ENCODE results near the gene ITGA7.
A peak's percentile ranks its signal among the peaks of the same experiment; 100 is the strongest.

ITGA7 gene

DNA sequence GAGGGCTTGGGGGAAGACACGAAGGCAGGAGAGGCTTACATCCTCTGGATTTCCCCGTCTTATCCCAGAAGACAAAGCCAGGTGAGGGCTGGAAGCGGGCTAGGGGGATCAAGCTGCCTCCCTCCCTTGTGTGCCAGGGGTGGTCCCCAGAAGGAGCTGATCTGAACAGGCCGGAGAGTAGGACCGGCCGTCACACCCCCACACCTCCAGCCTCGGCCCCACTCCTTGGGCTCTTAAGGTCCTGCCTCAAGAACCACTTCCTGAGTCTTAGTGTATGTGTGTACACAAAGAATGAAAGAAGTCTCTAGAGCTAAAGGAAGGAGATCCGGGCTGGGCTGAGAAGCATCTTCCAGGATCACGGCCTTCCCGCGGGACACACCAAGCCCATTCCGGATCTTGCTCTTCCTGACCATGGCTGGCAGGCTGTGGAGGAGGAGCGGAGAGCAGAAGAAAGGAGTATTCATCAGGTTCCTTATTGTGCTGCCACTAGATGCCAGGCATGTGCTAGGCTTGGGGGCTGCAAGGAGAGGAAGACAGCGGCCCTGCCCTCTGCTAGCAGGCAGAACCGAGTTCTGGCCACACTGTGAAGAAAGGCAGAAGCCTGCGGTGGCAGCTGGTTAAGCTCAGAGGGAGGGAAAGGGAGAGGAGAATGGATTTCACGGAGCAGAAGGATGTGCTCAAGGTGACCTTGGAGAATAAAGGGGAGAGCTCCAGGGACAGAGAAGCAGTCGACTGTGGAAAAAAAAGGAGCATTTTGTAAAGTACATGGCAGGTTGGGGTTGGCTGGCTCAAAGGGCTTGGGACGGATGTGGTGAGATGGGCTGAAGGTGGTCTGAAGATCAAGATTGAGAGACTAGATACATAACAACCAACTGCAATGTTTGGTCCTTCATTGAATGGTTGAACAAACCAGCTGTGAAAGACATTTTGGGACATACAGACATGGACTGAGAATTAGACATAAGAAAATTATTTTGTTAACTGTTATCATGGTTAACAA lies 22.4 kb upstream of the ITGA7 start:
- ChIA-PET POLR2A (interaction anchor here (0.7 to 2.2 kb wide), 13 partner anchors 8 to 374 kb away, joined by 3 to 39 read pairs (median 5); partner anchors contain the start of genes BLOC1S1, DNAJC14, GDF11 and ITGA7), CTCF (interaction anchor here (0.7 to 4.3 kb wide), 13 partner anchors 9 to 459 kb away, joined by 3 to 63 read pairs (median 5); partner anchors contain the start of genes BLOC1S1 and SMARCC2)
- TF ChIP-seq, protein P1, sequence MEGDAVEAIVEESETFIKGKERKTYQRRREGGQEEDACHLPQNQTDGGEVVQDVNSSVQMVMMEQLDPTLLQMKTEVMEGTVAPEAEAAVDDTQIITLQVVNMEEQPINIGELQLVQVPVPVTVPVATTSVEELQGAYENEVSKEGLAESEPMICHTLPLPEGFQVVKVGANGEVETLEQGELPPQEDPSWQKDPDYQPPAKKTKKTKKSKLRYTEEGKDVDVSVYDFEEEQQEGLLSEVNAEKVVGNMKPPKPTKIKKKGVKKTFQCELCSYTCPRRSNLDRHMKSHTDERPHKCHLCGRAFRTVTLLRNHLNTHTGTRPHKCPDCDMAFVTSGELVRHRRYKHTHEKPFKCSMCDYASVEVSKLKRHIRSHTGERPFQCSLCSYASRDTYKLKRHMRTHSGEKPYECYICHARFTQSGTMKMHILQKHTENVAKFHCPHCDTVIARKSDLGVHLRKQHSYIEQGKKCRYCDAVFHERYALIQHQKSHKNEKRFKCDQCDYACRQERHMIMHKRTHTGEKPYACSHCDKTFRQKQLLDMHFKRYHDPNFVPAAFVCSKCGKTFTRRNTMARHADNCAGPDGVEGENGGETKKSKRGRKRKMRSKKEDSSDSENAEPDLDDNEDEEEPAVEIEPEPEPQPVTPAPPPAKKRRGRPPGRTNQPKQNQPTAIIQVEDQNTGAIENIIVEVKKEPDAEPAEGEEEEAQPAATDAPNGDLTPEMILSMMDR (IDR thresholded peaks at IDR 0.05; ENCODE audit: insufficient read depth, low read length, missing control alignments) = peak; percentile 13
- no peak for DNase-seq (ENCODE audit: low read depth, low spot score)
- H3K4me3 ChIP-seq (ENCODE audit: low read depth, low read length) = peak overlapping the region; percentile 88

DNA sequence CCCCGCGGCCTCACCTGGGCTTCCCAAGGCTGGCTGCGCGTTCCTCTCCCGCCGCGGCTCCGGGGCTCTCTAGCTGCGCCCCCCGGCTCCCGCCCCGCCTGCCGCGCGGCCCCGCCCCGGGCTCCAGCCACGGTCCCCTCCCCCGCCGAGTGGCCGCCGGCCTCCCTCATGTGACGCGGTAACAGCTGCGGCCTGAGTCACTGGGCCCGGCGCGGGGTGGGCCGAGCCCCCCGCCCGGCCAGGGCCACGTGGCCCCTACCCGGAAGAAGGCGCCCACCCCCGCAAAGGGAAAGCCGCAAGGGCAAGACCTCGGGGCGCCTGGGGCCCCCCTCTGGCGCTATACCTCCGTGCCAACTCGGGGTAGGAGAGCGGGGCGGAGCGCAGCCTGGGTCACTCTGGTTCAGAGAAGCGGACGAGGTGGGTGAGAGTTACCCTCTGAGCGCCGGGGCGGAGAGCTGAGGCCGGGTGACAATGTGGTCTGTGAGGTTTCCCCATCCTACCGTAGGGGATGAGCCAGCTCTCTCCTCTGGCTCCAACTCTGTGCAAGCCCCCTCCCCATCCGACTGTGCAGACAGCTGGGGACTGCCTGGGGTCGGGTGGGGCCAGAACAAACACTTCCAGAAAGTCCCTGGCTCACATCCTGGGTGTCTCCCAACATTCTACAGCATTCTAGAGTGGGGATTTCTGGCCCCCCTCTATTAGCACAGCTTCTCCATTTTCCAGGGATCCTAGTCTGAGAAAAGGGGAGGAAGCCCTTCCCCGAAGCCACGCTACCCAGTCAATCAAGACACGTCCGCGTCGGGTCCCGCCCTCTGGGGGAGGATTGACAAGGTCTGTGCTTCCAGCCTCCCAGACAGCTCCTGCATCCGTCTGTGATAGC lies 21.5 kb upstream of the ITGA7 start, which contains the start of gene CD63:
TSS of gene CD63 (minus strand) at position 71 of the 880 bp plus-strand sequence. CDS start 668 bp downstream, outside the sequence.
- ChIA-PET POLR2A (interaction anchor here (0.6 to 2.2 kb wide), 13 partner anchors 9 to 792 kb away, joined by 3 to 39 read pairs (median 5); partner anchors contain the start of genes BLOC1S1, DNAJC14, GDF11 and ITGA7), CTCF (interaction anchor here (0.7 to 4.3 kb wide), 12 partner anchors 8 to 460 kb away, joined by 3 to 63 read pairs (median 5); partner anchors contain the start of genes BLOC1S1 and SMARCC2)
- TF ChIP-seq, protein P1 (IDR thresholded peaks at IDR 0.05; ENCODE audit: insufficient read depth, low read length, missing control alignments) = no peak
- peak within 1 kb of the TSS; percentile 88 for H3K4me3 ChIP-seq (ENCODE audit: low read depth, low read length)
- no peak for DNase-seq (ENCODE audit: low read depth, low spot score)

DNA sequence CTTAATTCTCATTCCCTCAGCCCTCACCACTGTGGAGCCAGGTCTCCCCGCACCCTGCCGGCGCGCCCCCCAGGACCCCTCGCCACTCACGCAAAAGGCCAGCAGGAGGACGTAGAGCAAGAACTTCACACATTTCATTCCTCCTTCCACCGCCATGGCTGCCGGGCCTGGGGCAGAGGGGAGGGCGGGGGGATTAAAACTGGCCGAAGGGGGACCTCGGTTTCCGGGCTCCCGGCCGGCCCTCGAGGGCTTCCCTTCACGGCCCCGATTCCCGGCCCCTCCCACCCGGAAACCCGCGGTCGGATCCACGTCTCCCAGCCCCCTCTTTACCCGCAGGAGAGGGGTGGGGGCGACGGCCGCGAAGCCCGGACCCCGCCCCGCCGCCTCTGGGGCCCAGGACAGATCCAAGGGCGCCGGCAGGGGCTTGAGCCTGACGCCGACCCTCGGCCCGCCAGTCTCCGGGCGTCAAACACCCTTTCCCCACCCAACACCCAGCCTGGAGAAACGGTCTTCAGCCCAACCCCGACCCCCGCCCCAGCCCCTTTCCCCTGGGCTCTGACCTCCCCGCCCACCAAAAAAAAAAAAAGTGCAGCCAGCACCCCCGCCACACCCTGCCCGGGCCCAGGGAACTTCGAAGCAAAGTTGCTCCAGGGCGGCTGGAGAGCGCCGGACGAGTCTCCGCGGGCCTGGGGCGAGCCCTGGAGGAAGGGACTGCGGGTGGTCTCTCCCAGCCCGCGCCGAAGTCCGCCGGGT lies 20.7 kb upstream of the ITGA7 start:
- peak overlapping the region; percentile 88 for H3K4me3 ChIP-seq (ENCODE audit: low read depth, low read length)
- POLR2A ChIA-PET = interaction anchor here (0.6 to 2.2 kb wide), 8 partner anchors 8 to 793 kb away, joined by 3 to 39 read pairs (median 12); partner anchors contain the start of genes BLOC1S1, GDF11, RAB5B and RBMS2
- DNase-seq (ENCODE audit: low read depth, low spot score) = no peak
- TF ChIP-seq, protein P1 (IDR thresholded peaks at IDR 0.05; ENCODE audit: insufficient read depth, low read length, missing control alignments) = no peak
- CTCF ChIA-PET = interaction anchor here (1.7 to 4.3 kb wide), 3 partner anchors 10 to 72 kb away, joined by 5 to 63 read pairs (median 14); no protein-coding TSS in a partner anchor

DNA sequence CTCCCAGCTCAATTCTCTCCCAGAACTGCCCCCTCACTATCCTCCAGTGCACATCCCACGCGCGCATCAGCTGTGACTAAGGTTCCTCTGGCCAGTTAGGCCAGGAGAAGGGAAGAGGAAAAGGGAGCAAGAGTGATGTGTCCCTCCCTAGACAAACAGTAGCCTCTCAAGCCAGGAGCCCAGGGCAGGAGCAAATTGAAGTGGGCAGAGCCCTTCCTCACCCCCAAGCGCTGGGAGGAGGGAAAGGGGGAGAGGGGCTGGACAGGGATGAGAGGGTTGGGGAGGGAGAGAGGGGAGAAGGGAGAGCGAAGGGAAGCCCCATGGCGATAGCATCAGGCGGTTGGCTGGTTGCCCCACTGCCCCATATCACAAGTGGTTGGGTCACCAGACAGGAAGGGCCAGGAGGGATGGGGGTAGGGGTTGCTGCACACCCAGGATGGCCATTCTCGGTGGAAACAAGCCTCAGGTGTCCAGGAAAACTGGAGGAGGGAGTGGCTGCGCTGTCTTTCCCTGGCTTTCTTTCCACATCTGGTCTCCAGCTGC lies 20.0 kb upstream of the ITGA7 start:
- DNase-seq (ENCODE audit: low read depth, low spot score) = no peak
- ChIA-PET POLR2A (no interaction called here), CTCF (interaction anchor here (4.3 kb wide), 1 partner anchor 11 kb away, joined by 63 read pairs; no protein-coding TSS in a partner anchor)
- TF ChIP-seq, protein P1 (IDR thresholded peaks at IDR 0.05; ENCODE audit: insufficient read depth, low read length, missing control alignments) = no peak
- peak overlapping the region; percentile 88 for H3K4me3 ChIP-seq (ENCODE audit: low read depth, low read length)

DNA sequence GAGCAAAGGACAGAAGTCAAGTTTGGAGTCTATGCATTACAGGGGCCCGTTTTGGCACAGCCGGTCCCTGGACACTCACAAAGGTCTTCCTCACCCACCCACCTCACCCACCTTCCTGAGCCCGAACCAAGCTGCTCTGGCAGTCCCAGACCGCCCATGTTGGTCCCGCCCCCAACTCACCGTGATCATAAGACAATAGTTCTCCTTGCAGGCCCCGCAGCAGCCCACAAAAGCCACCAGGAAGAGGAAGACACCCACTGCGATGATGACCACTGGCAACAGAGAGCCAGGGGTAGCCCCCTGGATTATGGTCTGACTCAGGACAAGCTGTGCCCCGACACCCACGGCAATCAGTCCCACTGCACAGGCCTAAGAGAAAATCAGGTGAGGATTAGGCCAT lies 19.3 kb upstream of the ITGA7 start:
- no peak for DNase-seq (ENCODE audit: low read depth, low spot score)
- ChIA-PET POLR2A (no interaction called here), CTCF (interaction anchor here (4.3 kb wide), 1 partner anchor 12 kb away, joined by 63 read pairs; no protein-coding TSS in a partner anchor)
- H3K4me3 ChIP-seq (ENCODE audit: low read depth, low read length) = peak overlapping the region; percentile 88
- TF ChIP-seq, protein P1 (IDR thresholded peaks at IDR 0.05; ENCODE audit: insufficient read depth, low read length, missing control alignments) = no peak

Measured in AG04449 (cell line).